ENCODE data around the gene SERTAD2.
A peak's percentile ranks its signal among the peaks of the same experiment; 100 is the strongest.

SERTAD2 gene

GRCh38 chr2:64606479-64607363, 47.0 kb downstream of the SERTAD2 start:
- no peak for DNase-seq

- no peak for DNase-seq
These were observed 47.7 kb downstream of the SERTAD2 start for GRCh38 chr2:64605991-64606478.

- DNase-seq = no peak
These were observed 48.7 kb downstream of the SERTAD2 start for GRCh38 chr2:64605026-64605471.

DNA sequence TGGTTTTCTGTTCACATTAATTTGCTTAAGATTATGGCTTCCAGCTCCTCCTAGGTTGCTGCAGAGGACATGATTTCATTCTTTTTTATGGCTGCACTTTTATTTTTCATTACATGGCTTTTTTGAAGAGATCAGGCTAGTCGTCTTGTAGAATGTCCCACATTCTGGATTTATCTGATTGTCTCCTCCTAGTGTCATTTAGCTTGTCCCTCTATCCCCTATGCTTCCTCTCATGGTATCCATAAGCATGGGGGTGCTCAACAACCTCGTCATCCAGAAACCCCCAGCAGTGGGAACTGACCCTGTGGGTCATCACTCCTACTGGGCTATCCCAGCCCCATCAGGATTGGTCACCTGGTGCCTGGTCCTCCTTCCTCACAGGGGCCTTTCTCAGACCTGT, 49.6 kb downstream of the SERTAD2 start:
- DNase-seq = no peak

DNA sequence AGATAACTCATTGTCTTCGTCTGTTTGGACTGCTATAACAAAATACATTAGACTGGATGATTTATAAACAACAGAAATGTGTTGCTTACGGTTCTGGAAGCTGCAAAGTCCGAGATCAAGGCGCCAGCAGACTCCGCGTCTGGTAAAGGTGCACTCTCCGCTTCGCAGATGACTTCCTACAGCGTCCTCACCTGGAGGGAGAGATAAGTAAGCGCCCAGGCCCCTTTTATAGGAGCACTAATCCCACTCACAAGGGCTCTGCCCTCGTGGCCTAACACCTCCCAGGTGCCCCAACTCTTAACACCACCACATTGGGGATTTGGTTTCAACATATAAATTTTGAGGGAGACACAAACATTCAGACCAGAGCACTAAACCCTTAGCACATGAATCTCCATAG, 51.3 kb downstream of the SERTAD2 start:
- no peak for DNase-seq

DNA sequence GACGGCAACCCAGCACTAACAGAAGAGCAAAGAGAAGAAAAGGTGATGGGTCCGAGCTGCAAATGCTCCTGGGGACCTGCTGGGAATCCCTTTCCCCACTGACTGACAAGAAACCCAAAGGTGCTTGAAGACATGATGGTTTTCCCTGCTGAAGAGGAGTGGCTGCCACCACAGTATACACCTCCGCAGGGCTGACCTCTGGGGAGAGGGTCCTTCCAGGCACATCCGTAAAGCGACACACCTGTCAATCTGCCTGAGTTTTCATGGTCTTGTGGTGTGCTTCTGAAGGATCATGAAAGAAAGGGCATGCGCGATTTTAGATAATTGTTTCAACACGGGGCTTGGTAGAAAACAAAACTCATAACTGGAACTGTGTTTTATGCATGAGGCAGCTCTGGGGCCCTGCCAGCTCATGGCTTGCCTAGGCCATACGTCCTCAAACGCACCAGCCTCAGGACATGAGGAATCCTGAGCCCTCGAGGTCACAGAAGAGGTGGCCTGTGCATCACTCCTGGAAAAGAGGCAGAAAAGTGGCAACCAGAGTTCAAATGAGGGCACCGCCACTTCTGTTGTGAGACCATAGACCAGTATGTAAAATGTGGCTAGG, 51.8 kb downstream of the SERTAD2 start:
- DNase-seq = no peak

GRCh38 chr2:64601034-64601754, 52.5 kb downstream of the SERTAD2 start:
- DNase-seq = no peak

GRCh38 chr2:64599469-64599868, 54.2 kb downstream of the SERTAD2 start:
- peak in 1 of 2 experiments; percentile 6 for DNase-seq

- DNase-seq = no peak
These were observed 55.5 kb downstream of the SERTAD2 start for GRCh38 chr2:64598226-64598625.

GRCh38 chr2:64595397-64596176, 58.1 kb downstream of the SERTAD2 start:
- DNase-seq = no peak

GRCh38 chr2:64594226-64594989, 59.3 kb downstream of the SERTAD2 start:
- DNase-seq = no peak

GRCh38 chr2:64593035-64593655, 60.6 kb downstream of the SERTAD2 start:
- no peak for DNase-seq

DNA sequence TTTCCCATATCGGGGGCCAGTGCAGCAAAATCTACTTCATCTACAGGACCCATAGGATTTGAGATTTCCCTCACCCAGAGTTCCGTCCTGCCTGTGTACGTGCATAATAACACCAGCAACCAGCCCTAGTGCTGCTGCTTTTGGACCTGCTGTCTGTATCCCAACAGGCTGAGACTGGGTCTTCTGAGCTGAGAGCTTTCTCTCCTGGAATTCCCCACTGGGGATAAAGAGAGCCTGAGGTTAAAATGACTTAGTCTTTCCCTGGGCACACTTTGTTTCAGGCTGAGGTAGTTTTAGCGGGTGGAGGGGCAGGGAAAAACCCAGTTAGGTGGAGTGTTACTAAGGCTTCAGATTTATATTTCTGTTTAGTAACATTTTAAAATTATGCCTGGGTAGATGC, 62.5 kb downstream of the SERTAD2 start:
- no peak for DNase-seq

DNA sequence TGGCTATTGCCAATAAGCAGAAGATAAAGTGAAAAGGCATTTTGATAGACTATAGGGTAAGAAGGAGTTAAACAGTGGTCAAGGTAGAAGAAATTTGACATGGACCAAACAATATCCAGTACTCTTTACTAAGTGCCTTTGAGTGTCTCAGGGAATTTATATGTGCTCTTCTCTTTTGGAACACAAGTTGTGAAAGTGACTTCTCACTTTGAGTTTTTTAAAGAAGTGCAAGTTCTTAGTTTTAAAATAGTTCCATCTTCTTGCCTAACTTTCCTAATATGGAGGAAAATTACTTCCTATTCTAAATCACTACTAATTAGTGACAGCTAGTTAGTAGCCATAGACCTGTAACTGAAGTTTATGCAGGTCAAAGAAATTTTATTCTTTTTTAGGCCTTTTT, 66.2 kb downstream of the SERTAD2 start:
- DNase-seq = no peak

DNA sequence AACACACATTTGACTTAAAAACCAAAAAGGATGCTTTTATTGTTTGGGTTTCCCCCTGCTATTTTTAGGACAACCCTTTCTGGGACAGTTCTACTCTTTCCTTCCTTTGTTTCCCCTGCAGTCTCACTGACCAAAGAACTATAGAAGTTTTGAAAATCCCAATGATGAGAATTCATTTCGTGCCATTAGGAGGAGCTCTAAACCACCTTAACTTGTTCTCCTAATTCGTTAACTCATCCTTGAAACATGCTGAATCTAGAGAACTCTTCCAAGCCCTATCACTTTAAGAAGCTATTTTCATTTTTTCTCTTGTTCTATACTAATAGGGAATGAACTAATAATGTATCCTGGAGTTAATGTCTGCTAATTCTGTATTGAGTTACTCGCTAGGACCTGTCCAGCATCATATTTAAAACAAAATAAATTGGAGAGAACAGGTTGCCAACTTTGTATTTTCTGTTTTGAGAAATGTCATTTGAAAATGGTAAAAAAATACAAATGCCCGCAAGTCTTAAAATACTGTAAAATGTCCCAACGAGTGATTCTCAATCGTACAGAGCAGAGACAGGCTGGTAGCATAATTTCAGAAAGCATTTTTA, 66.7 kb downstream of the SERTAD2 start:
- peak; percentile 23 to 56 for DNase-seq

GRCh38 chr2:64586054-64586453, 67.7 kb downstream of the SERTAD2 start:
- DNase-seq = no peak

DNA sequence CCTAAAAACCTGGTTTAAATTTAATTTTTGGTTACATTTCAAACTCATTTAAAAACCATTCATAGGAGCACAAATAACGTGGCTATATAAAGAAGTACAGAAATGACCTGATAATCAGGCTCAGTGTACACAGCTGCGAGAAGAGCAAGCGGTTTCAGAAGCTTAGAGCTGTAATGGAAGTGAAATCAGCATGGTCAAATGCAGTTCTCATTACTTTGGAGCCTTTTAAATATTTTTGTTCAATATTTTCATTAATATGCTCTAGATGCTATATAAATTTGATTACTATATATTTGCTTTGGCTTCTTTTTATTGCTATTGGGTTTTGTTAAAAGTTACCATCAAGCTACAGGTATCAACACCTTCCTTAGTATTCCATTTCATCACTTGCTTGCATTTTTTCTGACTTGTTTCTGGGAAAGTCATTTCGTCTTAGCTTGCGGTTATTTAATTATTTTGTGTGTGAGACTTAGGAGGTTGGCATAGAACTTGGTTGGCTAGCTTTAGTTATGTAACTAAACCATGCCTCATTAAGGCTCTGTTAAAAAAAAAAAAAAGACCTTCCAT, 70.9 kb downstream of the SERTAD2 start:
- DNase-seq = peak; percentile 53 to 87

DNA sequence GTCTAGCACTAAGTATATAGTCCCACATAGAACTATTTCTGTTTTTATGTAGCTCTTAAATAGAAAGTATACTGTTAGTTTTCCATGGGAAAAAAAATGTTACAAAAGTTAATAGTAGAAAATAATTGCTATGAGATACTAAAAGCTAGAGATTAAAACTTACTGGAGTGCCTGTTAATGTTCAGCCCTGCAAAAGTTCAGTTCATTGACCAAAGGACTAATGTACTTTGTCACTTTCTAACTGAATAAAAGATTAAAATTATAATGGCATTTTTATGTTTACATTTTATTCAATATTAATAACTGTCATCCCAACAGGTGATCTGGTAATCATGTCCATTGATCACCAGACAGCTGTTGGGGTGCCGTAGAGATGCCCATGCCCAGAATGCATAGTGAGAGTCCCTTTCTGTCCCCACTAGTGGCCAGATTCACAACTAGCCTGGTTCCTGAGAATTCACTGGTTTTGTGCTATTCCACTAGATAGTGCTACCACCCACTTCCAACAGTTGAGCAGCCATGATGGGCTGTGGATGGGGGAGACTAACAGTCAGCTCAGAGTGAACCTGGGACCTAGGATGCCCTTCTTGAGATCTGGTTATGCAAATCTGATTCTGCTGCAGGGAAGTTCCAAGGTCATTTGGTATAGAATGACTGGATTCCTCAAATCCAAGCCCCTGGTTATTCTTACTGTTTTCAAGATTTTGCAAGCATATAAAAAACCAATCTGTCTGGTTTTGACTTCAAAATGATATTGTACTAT, 71.8 kb downstream of the SERTAD2 start:
- DNase-seq = peak in 1 of 2 experiments; percentile 44
